Lower leg skin (tissue), 4 donors: Measurements from ENCODE around the gene MYPOP. TPM values are rescaled to one million over a fixed set of nuclear protein-coding genes. Genes with fewer than 3 reads are reported as not detected.

Source experiments
- DNase-seq, 2 donors: peaks; one replicate each; pipeline ENCODE4 v3.0.0-alpha.2; 2019; ENCODE audit warnings: low spot score in 2 of 2
- H3K4me3 ChIP-seq: fragments of 200-600 bp; sonication (generic); 2 replicates; pipeline ENCODE4 v1.5.1; 2017; ENCODE audit warnings: mild to moderate bottlenecking, low read depth; ENCODE audit not compliant: poor library complexity, severe bottlenecking
- CTCF ChIP-seq, 3 donors: fragments of 450-650 bp; IDR thresholded peaks; one replicate each; pipeline ENCODE4 v1.5.1; 2016; ENCODE audit warnings: antibody characterized with exemption in 3 of 3, mild to moderate bottlenecking in 3 of 3, moderate library complexity in 2 of 3
- POLR2A ChIP-seq, 2 donors: fragments of 450-650 bp; IDR thresholded peaks; one replicate each; pipeline ENCODE4 v1.6.1; 2016 to 2017; ENCODE audit warnings: antibody characterized with exemption in 2 of 2, mild to moderate bottlenecking in 1 of 2, moderate library complexity in 1 of 2
- WGBS, 2 donors: methylation state at CpG; one replicate each; pipeline ENCODE4 v1.1.5; 2018; 5-methylcytosine and 5-hydroxymethylcytosine counted together
- intact Hi-C: fragments of 100-400 bp; cut with DNase I; formaldehyde crosslinking; loops from one replicate; pipeline ENCODE4 v1.15.0; 2023; ENCODE audit warnings: low total_unique reads
- total RNA-seq, 4 donors: library from RNA; depleted of rRNA; stranded (reverse); fragments of >200 nt; gene quantifications; one replicate each; pipeline ENCODE4 v1.1.0, GENCODE V29; 2016

MYPOP gene
- total RNA-seq, 4 donors from 2014 or later = 2.0 to 8.0 (median 7.2) TPM

GRCh38 chr19:45848922-45849321 is 53.5 kb downstream of the MYPOP start:
- H3K4me3 ChIP-seq = no peak overlapping the region
- WGBS, 2 donors = 96 to 97% methylated on average over 4 of the region's 4 CpGs
- DNase-seq = no peak
- TF ChIP-seq CTCF (IDR thresholded peaks at IDR 0.05) (no peak), POLR2A (IDR thresholded peaks at IDR 0.05) (no peak)
- intact Hi-C loops = no loop called here

GRCh38 chr19:45847663-45848062 is 54.8 kb downstream of the MYPOP start:
- intact Hi-C loops = no loop called here

GRCh38 chr19:45842198-45842597 is 60.2 kb downstream of the MYPOP start:
- 95 to 98% methylated on average over 14 of the region's 14 CpGs for WGBS, 2 donors
- TF ChIP-seq CTCF (IDR thresholded peaks at IDR 0.05) = no peak
- no peak for TF ChIP-seq POLR2A (IDR thresholded peaks at IDR 0.05)
- DNase-seq = no peak
- intact Hi-C loops = no loop called here
- no peak overlapping the region for H3K4me3 ChIP-seq

More at GRCh38 chr19:45847663-45848062, 54.8 kb downstream of the MYPOP start:
- DNase-seq = no peak
- WGBS, 2 donors = 94 to 95% methylated on average over 13 of the region's 13 CpGs
- no peak overlapping the region for H3K4me3 ChIP-seq
- no peak for TF ChIP-seq CTCF (IDR thresholded peaks at IDR 0.05)
- no peak for TF ChIP-seq POLR2A (IDR thresholded peaks at IDR 0.05)

Other genes starting within 250 kb of the MYPOP start
- 1 to 10 TPM; 1.4 to 3.9 (median 2.0) TPM for gene GIPR, start 234.4 kb downstream of the MYPOP start, total RNA-seq
- 100 to 1,000 TPM; 144 to 223 (median 161) TPM for gene SNRPD2, start 210.7 kb downstream of the MYPOP start, total RNA-seq
- gene QPCTL, start 209.9 kb downstream of the MYPOP start, total RNA-seq = 1 to 10 TPM; 3.4 to 8.7 (median 6.8) TPM
- 10 to 100 TPM; 22.0 to 26.7 (median 25.4) TPM for gene FBXO46, start 171.7 kb downstream of the MYPOP start, total RNA-seq
- not detected for gene MEIOSIN, start 169.2 kb downstream of the MYPOP start, total RNA-seq
- gene SIX5, start 133.4 kb downstream of the MYPOP start, total RNA-seq = 10 to 100 TPM; 12.6 to 17.3 (median 13.8) TPM
- 10 to 100 TPM in 3 of 4 donors, 1 to 10 TPM in 1; 8.8 to 20.2 (median 13.8) TPM for gene DMPK, start 120.1 kb downstream of the MYPOP start, total RNA-seq
- 10 to 100 TPM; 20.0 to 31.0 (median 28.0) TPM for gene DMWD, start 109.8 kb downstream of the MYPOP start, total RNA-seq
- gene RSPH6A, start 87.3 kb downstream of the MYPOP start, total RNA-seq = not detected
- gene SYMPK, start 39.5 kb downstream of the MYPOP start, total RNA-seq = 10 to 100 TPM; 30.3 to 62.8 (median 46.6) TPM
- under 1 TPM in 1 of 4 donors, not detected in 3; 0.12 TPM for gene FOXA3, start 38.3 kb downstream of the MYPOP start, total RNA-seq
- 10 to 100 TPM; 38.9 to 44.0 (median 42.8) TPM for gene IRF2BP1, start 16.5 kb downstream of the MYPOP start, total RNA-seq
- not detected for gene NANOS2, start 12.2 kb upstream of the MYPOP start, total RNA-seq
- under 1 TPM; 0.25 to 0.91 (median 0.66) TPM for gene NOVA2, start 71.3 kb upstream of the MYPOP start, total RNA-seq
- 10 to 100 TPM in 2 of 4 donors, 1 to 10 TPM in 2; 7.2 to 14.4 (median 10.4) TPM for gene CCDC61, start 92.9 kb upstream of the MYPOP start, total RNA-seq
- not detected for gene PGLYRP1, start 120.4 kb upstream of the MYPOP start, total RNA-seq
- 1 to 10 TPM in 3 of 4 donors, under 1 TPM in 1; 0.80 to 5.5 (median 2.7) TPM for gene IGFL4, start 138.4 kb upstream of the MYPOP start, total RNA-seq
- 10 to 100 TPM; 19.0 to 46.7 (median 24.9) TPM for gene IGFL3, start 222.1 kb upstream of the MYPOP start, total RNA-seq
- 10 to 100 TPM in 3 of 4 donors, 1 to 10 TPM in 1; 7.2 to 26.9 (median 24.9) TPM for gene IGFL2, start 245.6 kb upstream of the MYPOP start, total RNA-seq